Skin of body (tissue), 2 donors: ENCODE measurements around the gene CHD9NB. TPM values are rescaled to one million over a fixed set of nuclear protein-coding genes. Genes with fewer than 3 reads are reported as not detected.

Source experiments
- DNase-seq: peaks from one replicate; lab custom pipeline; 2025; lab: John Stamatoyannopoulos, UW
- total RNA-seq: library from RNA; depleted of rRNA; stranded (reverse); fragments of >200 nt; gene quantifications from one replicate; pipeline ENCODE4 v1.2.3, GENCODE V29; 2014

The CHD9NB gene
- 3.6 TPM for total RNA-seq

GRCh38 chr16:53052519-53053501, at the start of gene CHD9NB:
Gene CHD9NB, minus strand, starts transcription at chr16:53052897. Its CDS starts 8,739 bp downstream, at chr16:53044158.
- no peak for DNase-seq

- no peak for DNase-seq
Measured at GRCh38 chr16:53100889-53101288, 48.2 kb upstream of the CHD9NB start.

GRCh38 chr16:53100131-53100748, 47.5 kb upstream of the CHD9NB start:
- no peak for DNase-seq

- DNase-seq: peak; percentile 91
Measured at GRCh38 chr16:53099318-53100130, 46.8 kb upstream of the CHD9NB start.

GRCh38 chr16:53098526-53099317, 46.0 kb upstream of the CHD9NB start:
- peak; percentile 87 for DNase-seq

GRCh38 chr16:53097190-53097589, 44.5 kb upstream of the CHD9NB start:
- no peak for DNase-seq

GRCh38 chr16:53094013-53094630, 41.4 kb upstream of the CHD9NB start:
- no peak for DNase-seq

GRCh38 chr16:53093162-53093744, 40.6 kb upstream of the CHD9NB start:
- DNase-seq: no peak

- peak; percentile 63 for DNase-seq
Measured at GRCh38 chr16:53092284-53092683, 39.6 kb upstream of the CHD9NB start.

GRCh38 chr16:53091466-53092211, 38.9 kb upstream of the CHD9NB start:
- peak; percentile 99 for DNase-seq

GRCh38 chr16:53090591-53091411, 38.1 kb upstream of the CHD9NB start:
- DNase-seq: peak; percentile 100

- peak; percentile 85 for DNase-seq
Measured at GRCh38 chr16:53090286-53090590, 37.5 kb upstream of the CHD9NB start.

- peak; percentile 85 for DNase-seq
Measured at GRCh38 chr16:53089434-53090285, 37.0 kb upstream of the CHD9NB start.

- peak; percentile 44 for DNase-seq
Measured at GRCh38 chr16:53087101-53087500, 34.4 kb upstream of the CHD9NB start.

GRCh38 chr16:53085931-53086421, 33.3 kb upstream of the CHD9NB start:
- peak; percentile 98 for DNase-seq

GRCh38 chr16:53085369-53085843, 32.7 kb upstream of the CHD9NB start:
- peak; percentile 80 for DNase-seq

GRCh38 chr16:53084746-53085334, 32.1 kb upstream of the CHD9NB start:
- DNase-seq: peak; percentile 49
